ENCODE results near the gene MYLK2. TPM values are rescaled to one million over a fixed set of nuclear protein-coding genes. Genes with fewer than 3 reads are reported as not detected.

The MYLK2 gene
- total and polyA plus RNA-seq, 2 of the 4 experiments (the other 2 are of a cell fraction), result 0.18 to 0.27 TPM

- TF ChIP-seq FOS (IDR thresholded peaks at IDR 0.05; ENCODE audit: low read depth, low read length), result no peak
- TF ChIP-seq BHLHE40 (IDR thresholded peaks at IDR 0.05; ENCODE audit: low read depth, low read length), result peak; percentile 78
Measured at GRCh38 chr20:31879143-31879987, 60.2 kb downstream of the MYLK2 start (continued).

- no TSS peak for BruUV-seq (replicated peaks)
- no CpG with 5 or more reads among the region's 5 CpGs for WGBS, 2 experiments (ENCODE audit: extremely low coverage in 2 of 2, insufficient read length in 1 of 2)
- Histone ChIP-seq H3K27me3 (ENCODE audit: control insufficient read depth, insufficient read depth, low read length) (peaks cover 5% of the 10 kb centered on the region), H3K4me2 (ENCODE audit: low read depth, low read length) (no peak overlapping the region), H3K79me1 (ENCODE audit: low read depth in 1 of 2, low read length in 2 of 2) (no peaks in the 10 kb centered on the region), H2BK120ac (ENCODE audit: low read depth, low read length) (no peak overlapping the region), H2AK9ac (replicated peaks; ENCODE audit: low read depth, low read length, poor library complexity) (no peak overlapping the region), H3K27ac (ENCODE audit: insufficient read depth, low read length) (no peak overlapping the region), H2BK5ac (ENCODE audit: low read depth, low read length, poor library complexity, severe bottlenecking) (no peak overlapping the region), H3K18ac (ENCODE audit: low read depth, low read length) (no peak overlapping the region), H3K4me1 (ENCODE audit: control insufficient read depth, insufficient read depth, low read length) (no peaks in the 10 kb centered on the region), H4K8ac (ENCODE audit: low read depth in 2 of 2, low read length in 2 of 2) (no peak overlapping the region), H2BK20ac (ENCODE audit: low read depth, low read length) (no peak overlapping the region), H3K14ac (replicated peaks; ENCODE audit: low read depth, low read length) (no peak overlapping the region), H2AFZ (replicated peaks; ENCODE audit: low read length, poor library complexity) (no peak overlapping the region), H4K5ac (ENCODE audit: low read depth, low read length) (no peak overlapping the region), H2AK5ac (ENCODE audit: low read depth, low read length) (no peak overlapping the region), H3K36me3 (ENCODE audit: control insufficient read depth, insufficient read depth, low read length) (no peaks in the 10 kb centered on the region), H3K56ac (ENCODE audit: extremely low read depth, insufficient read depth, low read length) (no peak overlapping the region), H3K9me3 (ENCODE audit: control insufficient read depth, insufficient read depth, low read length) (no peaks in the 10 kb centered on the region), H3K23ac (ENCODE audit: low read depth, low read length) (no peak overlapping the region), H3K9me1 (ENCODE audit: insufficient read depth, low read length) (no peaks in the 10 kb centered on the region), H4K91ac (ENCODE audit: insufficient read depth, low read depth, low read length) (no peak overlapping the region), H3K9ac (ENCODE audit: low read depth, low read length) (no peak overlapping the region), H3K4ac (ENCODE audit: low read depth, low read length) (no peak overlapping the region), H2BK15ac (ENCODE audit: low read depth, low read length) (no peak overlapping the region), H4K20me1 (ENCODE audit: insufficient read depth, low read length) (no peaks in the 10 kb centered on the region), H3K4me3 (ENCODE audit: insufficient read depth, low read depth, low read length) (no peak overlapping the region)
- no peak for DNase-seq
- intact Hi-C loops (cut with micrococcal nuclease) (no loop called here), in situ Hi-C loops (cut with MboI; ENCODE audit: low sequenced_read_pairs) (no loop called here), dilution Hi-C loops (cut with HindIII; ENCODE audit: low sequenced_read_pairs, unreplicated experiment) (no loop called here)
- CTCF ChIA-PET, result no interaction called here
- no peak for ATAC-seq (ENCODE audit: low read depth)
- POLR2A ChIA-PET (ENCODE audit: unreplicated experiment), result no interaction called here
- TF ChIP-seq NFE2L2 (IDR thresholded peaks at IDR 0.05; ENCODE audit: low read depth, low read length) (no peak), MAFK (IDR thresholded peaks at IDR 0.05; ENCODE audit: low read depth, low read length) (no peak), BHLHE40 (IDR thresholded peaks at IDR 0.05; ENCODE audit: low read depth, low read length) (no peak), RFX5 (IDR thresholded peaks at IDR 0.05; ENCODE audit: low read depth, low read length) (no peak), CEBPB (IDR thresholded peaks at IDR 0.05; ENCODE audit: low read depth, low read length) (no peak), SMC3 (IDR thresholded peaks at IDR 0.05; ENCODE audit: low read depth, low read length) (no peak), FOS (IDR thresholded peaks at IDR 0.05; ENCODE audit: low read depth, low read length) (no peak), RAD21 (IDR thresholded peaks at IDR 0.05; ENCODE audit: low read length) (no peak), POLR2A (IDR thresholded peaks at IDR 0.05; ENCODE audit: low read depth, low read length) (no peak), MXI1 (IDR thresholded peaks at IDR 0.05; ENCODE audit: borderline replicate concordance, low read depth, low read length) (no peak), MAZ (IDR thresholded peaks at IDR 0.05; ENCODE audit: borderline replicate concordance, low read depth, low read length) (no peak), CHD1 (IDR thresholded peaks at IDR 0.05; ENCODE audit: low read depth, low read length) (no peak), CTCF (conservative IDR thresholded peaks at IDR 0.05; ENCODE audit: low read depth, low read length) (no peak), RCOR1 (IDR thresholded peaks at IDR 0.05; ENCODE audit: insufficient replicate concordance, low read length) (no peak)
- TF ChIP-seq, protein P1, sequence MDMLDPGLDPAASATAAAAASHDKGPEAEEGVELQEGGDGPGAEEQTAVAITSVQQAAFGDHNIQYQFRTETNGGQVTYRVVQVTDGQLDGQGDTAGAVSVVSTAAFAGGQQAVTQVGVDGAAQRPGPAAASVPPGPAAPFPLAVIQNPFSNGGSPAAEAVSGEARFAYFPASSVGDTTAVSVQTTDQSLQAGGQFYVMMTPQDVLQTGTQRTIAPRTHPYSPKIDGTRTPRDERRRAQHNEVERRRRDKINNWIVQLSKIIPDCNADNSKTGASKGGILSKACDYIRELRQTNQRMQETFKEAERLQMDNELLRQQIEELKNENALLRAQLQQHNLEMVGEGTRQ (IDR thresholded peaks at IDR 0.05; ENCODE audit: low read depth, low read length), result no peak
Measured at GRCh38 chr20:31881945-31882344, 62.8 kb downstream of the MYLK2 start.

Measured in IMR-90 (cell line).